GM13976 (cell line): ENCODE data around the gene IFNAR2.
"Not testable (repeated sequence)": the region's sequence is repeated elsewhere in the genome, so short reads cannot be mapped to it uniquely, and the experiment has no call there.

ENCODE experiments used
- DNase-seq: peaks from one replicate; pipeline ENCODE4 v3.0.0; 2012; ENCODE audit warnings: low spot score
- in situ Hi-C: fragments of 300-500 bp; cut with MboI; formaldehyde crosslinking; loops from one replicate; pipeline ENCODE4 v1.12.0; 2022; ENCODE audit warnings: low sequenced_read_pairs, mixed read lengths, inconsistent platforms; ENCODE audit not compliant: unreplicated experiment
- TF ChIP-seq, protein P1 (sequence below): IDR thresholded peaks from 2 replicates; pipeline ENCODE4 v1.5.1; 2012; ENCODE audit warnings: borderline replicate concordance, mild to moderate bottlenecking; ENCODE audit not compliant: insufficient read depth; ENCODE audit errors: extremely low read depth, missing control alignments, control extremely low read depth

IFNAR2 gene

DNA sequence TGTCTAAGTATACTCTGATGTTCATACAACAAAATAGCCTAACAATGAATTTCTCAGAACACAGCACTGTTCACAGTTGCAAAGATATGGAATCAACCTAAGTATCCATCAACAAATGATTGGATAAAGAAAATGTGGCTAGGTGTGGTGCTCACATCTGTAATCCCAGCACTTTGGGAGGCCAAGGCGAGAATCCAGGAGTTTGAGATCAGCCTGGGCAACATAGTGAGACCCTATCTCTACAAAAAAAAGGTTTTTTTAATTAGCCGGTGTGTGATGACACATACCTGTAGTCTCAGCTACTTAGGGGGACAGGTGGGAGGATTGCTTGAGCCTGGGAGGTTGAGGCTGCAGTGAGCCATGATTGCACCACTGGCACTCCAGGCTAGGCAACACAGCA lies 10.7 kb downstream of the IFNAR2 start:
- in situ Hi-C loops, result no loop called here
- TF ChIP-seq, protein P1, sequence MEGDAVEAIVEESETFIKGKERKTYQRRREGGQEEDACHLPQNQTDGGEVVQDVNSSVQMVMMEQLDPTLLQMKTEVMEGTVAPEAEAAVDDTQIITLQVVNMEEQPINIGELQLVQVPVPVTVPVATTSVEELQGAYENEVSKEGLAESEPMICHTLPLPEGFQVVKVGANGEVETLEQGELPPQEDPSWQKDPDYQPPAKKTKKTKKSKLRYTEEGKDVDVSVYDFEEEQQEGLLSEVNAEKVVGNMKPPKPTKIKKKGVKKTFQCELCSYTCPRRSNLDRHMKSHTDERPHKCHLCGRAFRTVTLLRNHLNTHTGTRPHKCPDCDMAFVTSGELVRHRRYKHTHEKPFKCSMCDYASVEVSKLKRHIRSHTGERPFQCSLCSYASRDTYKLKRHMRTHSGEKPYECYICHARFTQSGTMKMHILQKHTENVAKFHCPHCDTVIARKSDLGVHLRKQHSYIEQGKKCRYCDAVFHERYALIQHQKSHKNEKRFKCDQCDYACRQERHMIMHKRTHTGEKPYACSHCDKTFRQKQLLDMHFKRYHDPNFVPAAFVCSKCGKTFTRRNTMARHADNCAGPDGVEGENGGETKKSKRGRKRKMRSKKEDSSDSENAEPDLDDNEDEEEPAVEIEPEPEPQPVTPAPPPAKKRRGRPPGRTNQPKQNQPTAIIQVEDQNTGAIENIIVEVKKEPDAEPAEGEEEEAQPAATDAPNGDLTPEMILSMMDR, result no peak
- no peak for DNase-seq

DNA sequence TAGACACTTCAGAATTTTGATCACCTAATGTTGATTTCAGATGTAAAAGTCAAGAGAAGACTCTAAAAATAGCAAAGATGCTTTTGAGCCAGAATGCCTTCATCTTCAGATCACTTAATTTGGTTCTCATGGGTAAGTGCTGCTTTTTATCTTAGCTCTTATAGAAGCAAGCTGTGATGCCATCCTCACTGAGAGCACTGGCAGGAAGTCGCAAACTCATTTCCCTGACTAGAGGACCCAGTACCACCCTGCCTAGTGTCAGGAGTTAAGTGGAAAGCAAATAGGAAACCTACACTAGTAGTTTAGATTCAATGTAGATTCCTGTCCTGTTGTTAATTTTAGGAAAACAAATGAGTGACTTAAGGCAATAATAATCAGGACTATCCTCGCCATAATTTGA lies 12.1 kb downstream of the IFNAR2 start:
- TF ChIP-seq, protein P1, result no peak
- DNase-seq, result no peak
- in situ Hi-C loops, result no loop called here

DNA sequence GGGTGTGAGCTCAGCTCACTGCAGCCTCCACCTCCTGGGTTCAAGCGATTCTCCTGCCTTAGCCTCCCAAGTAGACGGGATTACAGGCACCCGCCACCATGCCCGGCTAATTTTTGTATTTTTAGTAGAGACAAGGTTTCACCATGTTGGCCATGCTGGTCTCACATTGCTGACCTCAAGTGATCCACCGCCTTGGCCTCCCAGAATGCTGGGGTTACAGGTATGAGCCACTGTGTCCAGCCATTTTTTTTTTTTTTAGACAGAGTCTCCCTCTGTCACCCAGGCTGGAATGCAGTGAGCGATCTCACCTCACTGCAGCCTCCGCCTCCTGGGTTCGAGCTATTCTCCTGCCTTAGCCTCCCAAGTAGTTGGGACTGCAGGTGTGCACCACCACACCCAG lies 13.1 kb downstream of the IFNAR2 start:
- in situ Hi-C loops, DNase-seq: not testable (repeated sequence)

DNA sequence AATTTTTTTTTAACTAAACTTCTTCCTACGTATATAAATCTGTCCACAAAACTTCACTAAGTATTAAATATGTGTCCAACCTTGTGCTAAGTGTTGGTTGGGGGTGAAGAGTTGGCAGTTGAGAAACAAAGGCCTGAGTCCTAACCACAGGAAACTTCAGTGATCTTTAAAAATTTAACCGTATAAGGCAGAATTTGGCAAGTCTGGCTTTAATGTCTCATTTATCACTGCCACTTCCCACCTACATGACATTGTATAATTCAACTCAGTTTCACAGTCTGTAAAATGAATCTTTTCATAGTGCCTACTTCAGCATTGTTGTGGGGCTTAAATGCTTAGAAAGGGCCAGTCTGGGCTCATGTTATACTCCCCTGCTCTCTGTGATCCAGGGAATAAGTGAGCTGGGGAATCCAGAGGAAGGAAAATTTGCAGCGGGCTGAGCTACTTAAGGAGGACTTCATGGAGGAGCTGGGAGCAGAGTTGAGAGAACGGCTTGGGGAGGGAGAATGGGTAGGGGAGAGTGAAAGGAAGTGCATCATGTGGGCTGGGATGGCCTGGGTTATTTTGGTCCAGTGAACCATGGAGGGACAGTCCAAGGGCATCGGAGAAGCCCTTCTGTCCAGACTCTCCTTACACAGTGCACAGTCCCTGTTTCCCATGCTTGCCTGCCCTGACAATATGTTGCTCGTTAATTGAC lies 14.5 kb downstream of the IFNAR2 start:
- TF ChIP-seq, protein P1, result no peak
- in situ Hi-C loops, result no loop called here
- no peak for DNase-seq

DNA sequence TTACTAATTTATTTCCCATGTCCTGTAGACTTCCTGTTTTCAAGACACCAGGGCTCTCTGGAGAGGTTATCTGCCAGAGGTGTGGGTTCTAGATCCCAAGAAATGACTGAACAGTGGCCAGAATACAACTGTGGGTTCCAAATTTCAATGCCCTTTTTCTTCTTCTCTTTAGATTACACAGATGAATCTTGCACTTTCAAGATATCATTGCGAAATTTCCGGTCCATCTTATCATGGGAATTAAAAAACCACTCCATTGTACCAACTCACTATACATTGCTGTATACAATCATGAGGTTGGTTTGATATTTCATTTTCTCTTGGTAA lies 15.0 kb downstream of the IFNAR2 start:
- TF ChIP-seq, protein P1, result no peak
- DNase-seq, result no peak
- in situ Hi-C loops, result no loop called here

DNA sequence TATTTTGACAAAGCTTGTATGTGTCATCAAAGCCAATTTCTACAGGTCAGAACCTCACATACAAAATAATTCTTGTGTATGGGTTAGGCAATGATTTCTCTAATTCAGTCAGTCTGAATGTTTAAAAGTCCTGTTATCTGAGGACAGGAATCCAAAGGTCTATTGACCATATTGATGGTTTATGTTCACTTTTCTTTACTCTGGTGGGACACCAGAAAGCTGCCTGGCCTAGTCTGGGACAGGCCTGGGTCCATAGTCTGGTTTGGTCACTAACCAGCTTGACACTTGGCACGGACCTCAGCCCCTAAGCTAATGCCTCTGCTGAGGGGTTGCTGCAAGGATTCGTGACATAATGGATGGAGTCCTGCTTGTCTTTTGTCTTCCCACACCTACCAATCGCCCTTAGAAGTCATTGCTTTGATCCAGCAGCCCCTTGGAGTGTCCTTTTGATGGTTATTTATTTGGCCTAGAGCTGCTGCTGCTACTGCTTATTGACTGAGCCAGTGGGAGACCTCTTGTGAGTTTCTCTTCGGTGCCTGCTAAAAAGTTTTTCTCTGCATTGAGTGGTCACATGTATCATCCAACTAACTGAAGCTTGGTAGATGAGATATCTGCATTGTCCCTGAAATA lies 15.7 kb downstream of the IFNAR2 start:
- no peak for DNase-seq
- TF ChIP-seq, protein P1, result no peak

DNA sequence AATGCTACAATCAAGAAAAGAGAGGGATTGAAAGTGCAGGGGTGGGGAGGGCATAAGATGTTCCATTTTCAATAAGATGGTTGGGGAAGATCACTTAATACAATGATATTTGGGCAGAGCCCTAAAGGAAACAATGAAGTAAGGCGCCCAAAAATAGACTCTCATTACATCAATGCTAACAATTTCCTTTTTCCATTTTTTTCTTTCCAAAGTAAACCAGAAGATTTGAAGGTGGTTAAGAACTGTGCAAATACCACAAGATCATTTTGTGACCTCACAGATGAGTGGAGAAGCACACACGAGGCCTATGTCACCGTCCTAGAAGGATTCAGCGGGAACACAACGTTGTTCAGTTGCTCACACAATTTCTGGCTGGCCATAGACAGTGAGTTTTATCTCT lies 16.8 kb downstream of the IFNAR2 start:
- in situ Hi-C loops, result no loop called here
- TF ChIP-seq, protein P1, result no peak
- DNase-seq, result no peak

More for the DNA sequence above, 15.7 kb downstream of the IFNAR2 start:
- in situ Hi-C loops, result no loop called here
